SK-N-MC (cell line): ENCODE data around the gene SEMA3C.

ENCODE experiments used
- EZH2 ChIP-seq: fragments of 200-600 bp; sonication (generic); IDR thresholded peaks from one replicate; pipeline ENCODE4 v1.6.1; 2017; ENCODE audit warnings: antibody characterized with exemption
- FOXP2 ChIP-seq: optimal IDR thresholded peaks from 2 replicates; pipeline ENCODE3; 2011; ENCODE audit warnings: mild to moderate bottlenecking, moderate library complexity; ENCODE audit not compliant: insufficient read depth; ENCODE audit errors: extremely low read length, control extremely low read depth
- POLR2AphosphoS5 ChIP-seq: IDR thresholded peaks from 2 replicates; pipeline ENCODE4 v1.6.1; 2012; ENCODE audit warnings: mild to moderate bottlenecking, low read depth, low read length, borderline replicate concordance

DNA sequence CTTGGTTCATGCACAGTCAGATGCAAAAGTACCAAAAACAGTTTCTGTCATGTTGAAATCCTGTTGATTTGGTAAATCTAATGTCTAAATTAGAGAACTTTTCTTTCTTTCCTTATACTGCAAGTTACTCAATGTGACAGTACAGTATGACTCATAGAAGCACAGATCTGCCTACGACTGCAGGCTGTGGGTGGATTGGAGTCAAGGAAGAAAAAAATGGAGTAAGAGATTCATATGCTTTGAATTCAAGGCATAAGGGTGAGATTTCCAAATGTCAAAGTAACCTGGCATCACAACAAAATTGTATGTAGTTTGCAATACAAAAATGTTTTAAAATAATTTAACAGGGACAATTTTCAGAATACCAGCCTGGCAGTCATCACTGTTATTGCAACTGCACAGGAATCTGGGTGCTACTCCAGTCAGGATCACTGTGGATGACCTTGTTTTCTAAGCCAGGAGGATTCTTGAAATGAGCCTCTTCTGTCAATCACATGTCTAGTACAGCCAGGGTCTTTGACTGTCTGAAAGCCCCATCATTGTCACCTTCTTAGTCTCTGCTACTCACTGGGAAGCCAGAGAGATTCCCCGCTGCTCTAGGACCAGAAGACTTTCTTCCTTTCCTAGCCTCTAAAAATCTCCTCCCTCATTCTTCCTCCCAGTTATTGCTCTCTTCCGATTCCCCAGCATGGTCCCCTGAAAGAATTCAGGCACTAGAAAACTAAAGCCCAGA, 196.8 kb downstream of the SEMA3C start:
- TF ChIP-seq EZH2: no peak
- TF ChIP-seq POLR2AphosphoS5: no peak
- TF ChIP-seq FOXP2: no peak
